RWPE1 (cell line): ENCODE data around the gene HNRNPH2.

ENCODE experiments used
- CTCF ChIA-PET: fragments of 350-600 bp; sonication (Branson Sonifier 250); formaldehyde crosslinking; extraction: SDS; loops from one replicate; lab custom pipeline; 2021; lab: Yijun Ruan, JAX
- POLR2A ChIA-PET: fragments of 400-600 bp; formaldehyde crosslinking; extraction: SDS; loops from one replicate; lab custom pipeline; 2020; ENCODE audit warnings: antibody characterized with exemption; ENCODE audit not compliant: low non-redundant PET; lab: Yijun Ruan, JAX
- DNase-seq: peaks from one replicate; pipeline ENCODE4 v3.0.0; 2012; ENCODE audit warnings: low spot score
- H3K27ac ChIP-seq: fragments of 450-650 bp; 2 replicates; pipeline ENCODE4 v1.5.1; 2017
- CTCF ChIP-seq: fragments of 450-650 bp; conservative IDR thresholded peaks from 2 replicates; pipeline ENCODE4 v1.5.1; 2017; ENCODE audit warnings: low read depth, mild to moderate bottlenecking

Gene HNRNPH2

GRCh38 chrX:101368800-101369199, 39.2 kb upstream of the HNRNPH2 start:
- DNase-seq = no peak
- ChIA-PET CTCF (interaction anchor here (0.7 kb wide), 1 partner anchor 536 kb away, joined by 3 read pairs; no protein-coding TSS in a partner anchor), POLR2A (no interaction called here)
- TF ChIP-seq CTCF = no peak
- no peak overlapping the region for H3K27ac ChIP-seq

DNA sequence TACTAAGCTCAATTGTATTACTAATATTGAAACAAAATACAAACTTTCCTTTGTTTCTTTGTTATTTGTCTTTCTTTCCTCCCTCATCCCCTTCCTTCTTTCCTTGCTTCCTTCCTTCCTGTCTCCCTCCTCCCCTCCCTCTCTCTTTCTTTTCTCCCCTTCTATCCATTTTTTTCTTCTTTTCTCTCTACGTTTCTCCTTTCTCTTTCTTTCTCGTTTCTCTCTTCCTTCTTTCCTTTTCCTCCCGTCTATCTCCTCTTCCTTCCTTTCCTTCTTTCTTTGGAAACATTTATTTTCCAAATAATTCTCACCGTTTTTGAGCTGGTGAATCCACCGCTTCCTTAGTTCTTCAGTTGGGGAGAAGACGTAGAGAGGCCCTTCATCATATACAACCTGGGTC, 38.3 kb upstream of the HNRNPH2 start:
- ChIA-PET POLR2A (no interaction called here), CTCF (interaction anchor here (0.6 kb wide), 1 partner anchor 62 kb away, joined by 3 read pairs; no protein-coding TSS in a partner anchor)
- no peak for TF ChIP-seq CTCF

DNA sequence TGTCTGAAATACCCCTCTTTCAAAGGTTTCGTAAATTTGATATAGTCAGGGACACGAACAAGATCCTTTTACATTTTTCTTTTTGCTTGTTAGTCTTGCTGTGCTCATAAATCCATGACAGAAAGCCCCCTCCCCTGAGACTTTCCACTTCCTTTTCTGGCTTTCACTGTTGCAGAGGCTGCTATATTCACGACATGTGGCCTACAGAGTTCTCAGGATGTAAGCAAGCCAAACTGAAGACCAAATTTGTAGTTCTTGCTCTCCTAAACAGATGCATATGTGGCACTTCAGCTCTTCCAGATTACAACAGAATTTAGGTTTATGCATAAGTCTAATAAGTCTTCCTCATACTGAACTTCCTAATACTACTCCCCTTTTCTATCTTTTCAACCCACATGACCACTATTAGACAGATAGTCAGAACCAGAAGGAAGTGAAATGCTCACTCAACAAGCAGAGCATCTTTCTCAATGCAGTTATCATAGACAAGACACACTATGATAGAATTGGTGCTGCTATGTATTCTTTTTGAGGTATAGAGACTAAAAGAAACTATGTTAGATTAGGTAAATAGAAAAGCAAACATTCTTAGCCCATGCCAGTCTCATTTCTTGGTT, 37.0 kb upstream of the HNRNPH2 start:
- no peak for TF ChIP-seq CTCF
- POLR2A ChIA-PET = no interaction called here
- DNase-seq = no peak
- H3K27ac ChIP-seq = no peak overlapping the region
- CTCF ChIA-PET = no interaction called here

More for the DNA sequence above, 38.3 kb upstream of the HNRNPH2 start:
- no peak overlapping the region for H3K27ac ChIP-seq
- DNase-seq = no peak

DNA sequence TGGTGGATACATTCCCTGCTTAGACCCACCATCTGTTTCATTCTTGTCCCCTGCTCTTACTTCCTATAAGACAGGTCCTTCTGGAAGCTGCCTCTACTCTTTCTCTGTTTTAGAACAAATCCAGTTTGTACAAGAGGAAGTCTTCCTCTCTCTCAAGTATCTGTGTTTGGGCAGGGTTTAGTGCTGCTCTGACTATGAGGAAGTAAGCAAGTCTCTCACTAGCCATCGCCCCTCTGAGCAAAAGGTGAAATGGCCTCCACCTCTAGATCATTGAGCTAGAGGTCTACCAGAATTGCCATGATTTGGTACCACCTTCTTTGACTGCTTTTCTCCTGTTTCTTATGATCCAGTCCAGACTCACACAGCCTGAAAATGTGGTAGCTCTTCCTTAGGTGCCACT, 30.5 kb upstream of the HNRNPH2 start:
- ChIA-PET CTCF (no interaction called here), POLR2A (no interaction called here)
- H3K27ac ChIP-seq = no peak overlapping the region
- no peak for DNase-seq
- no peak for TF ChIP-seq CTCF

GRCh38 chrX:101383679-101384205, 24.3 kb upstream of the HNRNPH2 start:
- no peak overlapping the region for H3K27ac ChIP-seq
- POLR2A ChIA-PET = no interaction called here

More at GRCh38 chrX:101383679-101384205, 24.3 kb upstream of the HNRNPH2 start:
- no peak for DNase-seq
- no peak for TF ChIP-seq CTCF
- CTCF ChIA-PET = interaction anchor here (0.5 kb wide), 1 partner anchor 1987 kb away, joined by 5 read pairs; no protein-coding TSS in a partner anchor
